NCI-H2171 treated with DMSO at 0.1 percent for 48 hours (cell line): ENCODE data around the gene KCNF1.

Source experiments
- DNase-seq: peaks from one replicate; lab custom pipeline; 2025; lab: John Stamatoyannopoulos, UW

The KCNF1 gene

DNA sequence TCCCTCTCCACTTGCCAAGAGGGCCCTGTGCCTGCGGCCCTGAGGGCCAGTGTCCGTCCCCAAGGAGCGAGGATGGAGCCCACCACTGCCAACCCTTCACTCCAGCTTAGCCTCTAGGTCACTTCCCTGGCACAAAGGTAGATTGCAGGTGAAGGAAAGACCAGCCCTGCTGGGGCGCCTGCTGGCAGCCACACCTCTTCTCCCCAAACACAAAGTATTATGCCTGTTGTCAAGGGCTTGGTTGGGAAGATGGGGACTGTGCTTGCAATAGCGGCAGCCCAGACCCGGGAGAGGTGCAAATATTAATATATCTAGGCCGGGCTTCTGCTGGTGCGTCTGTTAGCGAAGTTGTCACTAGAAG lies 7.7 kb downstream of the KCNF1 start:
- no peak for DNase-seq

DNA sequence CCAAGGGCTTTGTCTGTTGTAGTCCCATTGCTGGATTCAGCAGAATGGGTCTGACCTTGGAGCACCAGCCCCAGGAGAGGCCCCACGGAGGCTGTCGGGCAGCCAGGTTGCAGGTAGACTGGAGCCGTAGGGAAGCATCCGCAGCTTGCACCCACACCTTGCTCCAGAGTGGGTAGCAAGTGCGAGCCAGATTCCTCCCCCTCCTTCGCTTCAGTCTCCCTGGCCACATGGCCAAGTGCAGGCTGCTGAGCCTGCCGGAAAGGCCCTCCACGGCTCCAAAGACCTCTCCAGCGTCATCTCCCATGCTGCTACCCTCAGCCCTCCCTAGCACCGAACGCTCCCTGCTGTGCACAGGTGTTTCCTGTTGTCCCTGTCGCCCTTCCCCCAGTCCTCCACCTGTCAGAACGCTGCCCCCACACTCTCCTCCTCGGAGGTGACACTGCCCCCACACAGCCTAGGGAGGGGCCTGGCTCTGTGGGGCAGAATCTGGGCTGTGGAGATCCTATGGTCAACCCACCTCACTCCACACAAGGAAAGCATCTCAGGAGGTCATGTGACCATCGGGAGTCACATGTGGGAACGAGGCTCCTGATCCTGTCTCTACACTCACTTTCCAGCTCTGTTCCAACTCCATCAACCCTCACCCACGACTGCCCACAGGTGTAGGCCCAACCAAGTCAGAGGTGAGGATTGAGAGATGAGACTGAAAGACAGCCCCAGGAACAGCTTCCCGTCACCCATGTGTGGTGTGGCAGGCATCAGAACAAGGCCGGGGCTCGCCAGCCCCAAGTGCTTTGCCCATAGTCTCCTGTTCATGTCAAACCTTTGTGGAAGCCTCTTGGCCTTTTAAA lies 8.3 kb downstream of the KCNF1 start:
- peak; percentile 32 for DNase-seq

DNA sequence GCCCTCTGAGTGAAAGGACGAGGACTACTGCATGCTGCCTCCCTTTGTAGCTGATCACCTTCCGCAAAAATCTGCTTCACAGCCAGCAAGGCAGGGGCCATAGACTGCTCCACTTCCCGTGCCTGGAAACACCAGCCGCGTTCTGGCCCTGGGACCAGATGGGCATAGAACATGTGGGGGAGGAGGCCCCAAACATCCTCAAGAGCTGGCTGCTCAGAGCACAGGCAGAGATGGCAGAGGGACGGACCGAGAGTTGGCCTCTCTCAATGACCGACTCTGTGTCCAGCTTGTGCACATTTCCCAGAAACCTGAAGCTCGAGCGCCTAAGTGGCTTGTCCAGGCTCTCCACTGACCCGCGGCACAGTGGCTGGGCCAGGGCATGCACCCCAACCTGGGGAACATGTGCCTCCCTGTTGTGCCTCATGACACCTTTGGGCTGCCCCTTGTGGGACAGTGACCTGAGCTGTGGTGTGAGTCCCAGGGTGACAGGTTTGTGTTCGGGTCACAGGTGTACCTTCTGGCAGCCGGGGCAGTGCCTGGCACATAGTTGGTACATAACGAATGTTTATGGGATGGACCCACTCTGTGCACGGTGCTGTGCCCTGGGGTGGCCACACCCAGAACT lies 9.1 kb downstream of the KCNF1 start:
- no peak for DNase-seq

DNA sequence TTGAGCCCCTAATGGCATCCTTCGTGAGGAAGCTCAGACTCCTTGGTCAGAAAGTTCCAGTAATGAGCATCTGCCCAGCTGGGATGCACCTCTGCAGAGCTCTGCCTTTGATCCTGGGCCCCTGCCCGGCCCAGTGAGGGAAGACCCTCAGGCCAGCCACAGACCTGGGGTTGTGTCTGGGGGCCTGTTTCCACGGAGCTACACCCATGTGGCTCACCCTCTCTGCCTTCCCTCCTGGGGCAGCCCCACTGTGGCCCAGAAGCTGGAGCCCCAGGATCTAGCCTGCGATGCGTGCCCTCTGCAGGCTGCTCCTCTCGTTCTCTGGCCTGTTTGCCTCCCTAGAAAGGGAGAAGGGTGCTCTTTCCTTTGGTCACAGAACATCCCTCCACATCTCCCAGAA lies 9.8 kb downstream of the KCNF1 start:
- DNase-seq = no peak

DNA sequence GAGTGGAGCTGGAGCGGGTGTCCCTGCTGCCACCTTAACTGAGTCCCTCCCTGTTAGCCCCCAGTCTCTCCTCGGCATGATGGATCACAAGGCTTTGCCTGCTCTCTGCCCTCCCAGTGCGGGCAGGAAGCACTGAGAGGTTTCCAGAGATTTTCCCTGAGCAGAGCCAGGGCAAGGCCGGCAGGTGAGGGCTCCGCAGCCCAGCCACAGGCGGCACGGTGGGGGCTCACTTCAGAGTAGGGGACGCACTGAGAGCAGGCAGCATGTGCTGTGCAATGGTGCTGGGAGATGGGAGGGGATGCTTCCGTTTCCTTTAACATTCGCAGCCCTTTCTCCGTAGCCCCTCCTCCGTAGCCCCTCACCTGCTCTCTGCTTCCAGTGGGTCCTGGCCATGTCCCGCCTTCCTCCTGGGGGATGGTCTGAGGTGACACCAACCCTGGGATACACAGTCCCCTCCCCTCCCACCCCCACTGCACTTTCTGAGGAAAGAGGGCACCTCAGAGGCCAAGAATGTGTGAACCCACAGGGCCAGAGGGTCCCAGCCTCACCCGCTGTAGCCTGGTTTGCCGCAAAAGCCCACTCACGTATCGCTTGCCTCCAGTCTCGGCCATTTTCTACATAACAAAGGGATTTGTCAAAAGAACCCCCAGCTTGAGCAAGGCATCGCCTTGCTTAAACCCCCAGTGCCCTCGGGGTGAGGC lies 10.7 kb downstream of the KCNF1 start:
- DNase-seq = no peak

DNA sequence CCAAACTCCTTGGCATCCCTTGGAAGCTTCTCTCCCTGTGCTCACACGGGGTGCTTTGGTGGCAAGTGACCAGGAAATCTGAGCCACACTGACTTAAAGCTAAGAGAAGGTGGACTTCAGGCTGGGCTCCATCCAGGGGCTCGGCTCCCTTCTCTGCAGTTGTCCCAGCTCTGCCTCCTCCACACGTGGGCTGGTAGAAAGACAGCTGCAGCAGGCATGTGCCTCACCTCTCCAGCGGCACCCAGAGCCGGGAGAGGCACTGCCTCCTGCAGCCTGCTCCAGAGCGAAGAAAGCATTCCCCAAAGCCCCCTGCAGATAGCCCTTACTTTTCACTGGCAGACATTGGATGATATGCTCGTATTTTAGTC lies 11.3 kb downstream of the KCNF1 start:
- no peak for DNase-seq

DNA sequence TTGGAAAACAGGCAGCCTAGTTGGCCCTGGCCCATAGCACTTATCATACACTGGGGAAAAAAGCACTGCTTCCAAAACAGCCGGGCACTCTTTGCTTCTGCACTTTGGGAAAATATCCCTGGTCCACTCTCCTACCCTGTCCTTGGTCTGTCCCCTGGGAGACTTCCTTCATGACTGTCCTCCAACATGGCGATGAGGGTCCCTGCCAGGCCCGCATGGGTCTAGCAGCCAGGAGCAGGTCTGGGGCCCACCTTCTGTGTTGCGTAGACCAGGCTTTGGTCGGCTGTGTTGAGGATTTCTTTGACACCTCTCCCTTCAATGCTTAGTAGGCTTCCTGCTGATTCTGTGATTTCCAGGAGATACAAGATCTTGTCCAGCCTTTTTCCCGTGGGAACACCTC lies 12.2 kb downstream of the KCNF1 start:
- no peak for DNase-seq

DNA sequence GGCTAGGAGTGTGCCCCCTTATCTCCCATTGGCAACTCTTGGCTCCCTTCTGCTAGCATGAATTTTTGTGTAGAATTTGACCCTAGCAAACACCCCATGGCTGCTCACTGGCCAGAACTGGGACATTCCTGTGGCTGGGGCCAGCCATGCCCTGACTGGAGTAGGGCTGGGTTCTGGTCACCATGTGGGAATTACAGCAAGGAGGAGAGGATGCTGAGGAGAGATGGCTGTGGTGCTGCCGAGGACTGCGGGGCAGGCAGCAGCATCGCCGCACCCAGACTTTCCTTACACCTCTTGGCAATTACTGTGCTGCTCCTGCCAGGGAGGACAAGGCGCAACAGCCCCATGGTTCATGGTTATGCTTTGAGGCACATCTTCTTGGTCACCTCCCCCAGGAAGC lies 12.7 kb downstream of the KCNF1 start:
- DNase-seq = no peak

DNA sequence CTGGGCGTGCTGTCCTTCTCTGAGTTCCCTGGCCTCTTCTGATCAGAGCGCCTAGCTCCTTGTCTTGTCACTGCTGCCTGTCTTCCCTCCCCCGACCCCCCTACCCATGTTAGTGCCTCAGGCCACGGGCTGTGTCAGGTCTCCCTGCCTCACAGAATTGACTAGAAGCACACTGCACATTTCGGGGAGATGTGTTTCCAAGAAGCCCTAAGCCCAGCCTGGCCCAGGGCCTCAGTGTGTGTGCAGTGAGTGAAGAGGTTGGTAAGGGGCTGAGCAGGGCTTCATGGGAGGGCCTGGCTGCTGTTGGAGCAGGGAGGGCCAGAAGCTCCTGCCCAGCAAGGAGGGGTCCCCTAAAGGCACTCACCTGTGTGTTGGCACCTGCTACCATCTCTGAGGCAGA lies 13.1 kb downstream of the KCNF1 start:
- DNase-seq = no peak

DNA sequence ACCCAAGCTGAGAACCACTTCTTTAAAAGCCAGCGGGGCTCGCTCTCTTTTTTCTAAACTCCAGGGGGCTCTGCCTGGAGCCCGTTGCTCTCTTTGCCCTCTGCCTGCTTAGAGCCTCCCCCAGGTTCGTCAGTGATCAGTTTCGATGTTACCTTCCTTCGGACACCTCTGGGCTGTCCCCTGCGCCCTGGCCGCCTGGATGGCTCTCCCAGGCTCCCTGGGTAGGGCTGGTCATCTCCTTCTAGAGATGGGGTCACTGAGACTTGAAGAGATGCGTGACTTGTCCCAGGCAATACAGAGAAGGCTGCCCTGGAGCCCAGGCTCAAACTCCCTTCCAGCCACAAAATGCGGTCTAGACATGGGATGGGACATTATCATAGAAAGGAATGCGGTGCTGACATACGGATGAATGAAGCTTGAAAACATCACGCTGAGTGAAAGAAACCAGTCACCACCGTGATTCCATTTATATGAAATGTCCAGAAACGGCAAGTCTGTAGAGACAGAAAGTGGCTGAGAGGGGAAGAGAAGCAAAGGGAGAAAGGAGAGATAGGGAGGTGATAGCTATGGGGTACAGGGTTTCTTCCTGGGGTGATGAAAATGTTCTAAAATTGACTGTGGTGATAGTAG lies 14.6 kb downstream of the KCNF1 start:
- DNase-seq = no peak

DNA sequence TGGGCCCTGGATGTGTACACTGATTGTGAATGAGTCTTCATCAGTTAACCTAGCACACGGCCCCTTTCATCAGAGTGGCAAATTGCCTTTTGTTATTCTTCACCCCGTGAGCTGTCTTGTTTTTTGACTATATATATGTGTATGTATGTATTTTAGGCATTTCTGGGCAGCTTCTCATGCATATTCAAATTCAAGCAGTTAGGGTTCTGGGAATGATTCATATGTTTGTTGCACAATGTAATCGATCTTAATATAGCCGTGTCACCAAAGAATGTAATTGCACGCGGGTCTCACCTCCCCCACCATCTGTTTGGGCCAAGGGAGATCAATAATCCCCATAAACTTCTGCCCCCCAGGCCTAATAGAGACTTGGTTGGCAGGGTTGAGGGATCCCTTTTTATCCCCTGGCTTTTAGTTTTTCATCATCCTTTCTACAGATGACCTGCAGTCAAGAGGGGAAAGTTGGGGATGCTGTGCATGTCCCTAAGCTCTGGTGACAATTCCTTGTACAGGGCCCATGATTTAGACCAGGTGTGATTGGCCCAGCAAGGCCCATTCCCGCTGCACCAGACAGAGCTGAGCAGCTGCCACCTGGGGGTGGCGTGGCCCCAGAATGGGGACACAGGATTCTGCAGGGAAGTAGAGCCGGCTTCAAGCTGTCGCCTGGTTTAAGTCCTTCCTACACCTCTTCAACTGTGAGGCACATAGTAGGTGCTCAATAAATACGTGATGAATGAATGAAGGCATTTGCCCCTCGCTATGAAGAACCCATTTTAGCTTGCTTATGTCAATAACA lies 19.2 kb downstream of the KCNF1 start:
- DNase-seq = no peak

DNA sequence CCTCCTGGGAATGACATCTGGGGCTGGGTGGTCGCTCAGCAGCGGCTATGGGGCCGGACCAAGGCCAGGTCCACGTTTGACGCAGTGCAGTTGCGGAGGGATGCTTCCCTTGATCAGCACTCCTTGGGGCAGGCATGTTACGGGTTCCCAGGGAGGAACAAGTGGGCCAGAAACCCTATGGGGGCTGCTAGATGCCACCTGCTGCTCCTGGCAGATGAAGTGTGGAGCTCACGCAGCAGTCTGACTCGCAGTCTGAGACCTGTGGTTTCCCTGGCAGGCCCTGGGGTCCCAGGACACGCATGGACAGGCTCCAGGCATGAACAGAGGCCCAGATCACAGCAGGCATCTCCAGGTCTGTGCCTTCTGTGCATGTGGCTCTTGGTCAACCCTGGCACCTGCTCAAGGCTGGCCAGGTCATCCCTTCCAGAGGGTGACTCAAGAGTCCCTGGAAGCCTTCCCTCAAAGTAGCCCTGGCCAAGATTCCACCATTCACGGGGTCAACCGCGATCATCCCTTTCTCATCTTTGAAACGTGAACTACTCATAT lies 20.0 kb downstream of the KCNF1 start:
- DNase-seq = no peak

DNA sequence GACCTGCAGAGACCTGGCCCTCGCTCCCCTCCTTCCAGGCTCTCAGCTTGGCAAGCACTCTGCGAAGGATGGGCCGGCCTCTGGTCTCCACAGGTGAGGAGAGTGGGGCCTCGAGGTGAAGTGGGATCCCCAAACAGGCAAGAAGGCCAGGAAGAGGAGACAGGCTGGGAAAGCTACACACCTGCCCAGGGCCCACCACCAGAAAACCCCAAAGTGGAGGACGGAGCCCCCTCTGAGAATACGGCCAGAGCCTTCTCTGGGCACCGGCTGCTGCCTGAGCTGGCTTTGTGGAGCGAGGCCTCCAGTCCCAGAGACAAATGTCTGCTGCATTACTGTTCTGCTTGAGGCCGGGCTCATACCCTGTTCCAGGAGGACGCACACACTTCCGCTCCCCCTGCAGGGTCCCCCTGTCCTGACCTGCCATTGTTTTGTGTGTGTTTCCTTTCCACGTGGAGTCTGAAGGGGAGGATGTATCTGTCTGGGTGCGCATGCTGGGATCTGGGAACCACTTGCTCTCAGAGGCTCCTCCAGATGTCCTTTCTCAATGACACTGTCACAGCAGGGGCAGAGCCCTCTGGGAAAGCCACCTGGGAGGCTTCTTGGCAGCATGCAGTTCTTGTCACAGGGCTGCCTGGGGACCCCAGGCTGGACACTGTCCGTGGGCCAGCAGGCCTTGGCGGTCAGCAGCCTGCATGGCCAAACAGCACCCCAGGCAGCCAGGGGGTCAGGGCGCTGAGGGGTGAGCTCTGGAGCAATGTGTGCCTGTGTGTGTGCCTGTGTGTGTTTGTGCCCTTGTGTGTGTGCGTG lies 20.8 kb downstream of the KCNF1 start:
- DNase-seq = peak; percentile 30

DNA sequence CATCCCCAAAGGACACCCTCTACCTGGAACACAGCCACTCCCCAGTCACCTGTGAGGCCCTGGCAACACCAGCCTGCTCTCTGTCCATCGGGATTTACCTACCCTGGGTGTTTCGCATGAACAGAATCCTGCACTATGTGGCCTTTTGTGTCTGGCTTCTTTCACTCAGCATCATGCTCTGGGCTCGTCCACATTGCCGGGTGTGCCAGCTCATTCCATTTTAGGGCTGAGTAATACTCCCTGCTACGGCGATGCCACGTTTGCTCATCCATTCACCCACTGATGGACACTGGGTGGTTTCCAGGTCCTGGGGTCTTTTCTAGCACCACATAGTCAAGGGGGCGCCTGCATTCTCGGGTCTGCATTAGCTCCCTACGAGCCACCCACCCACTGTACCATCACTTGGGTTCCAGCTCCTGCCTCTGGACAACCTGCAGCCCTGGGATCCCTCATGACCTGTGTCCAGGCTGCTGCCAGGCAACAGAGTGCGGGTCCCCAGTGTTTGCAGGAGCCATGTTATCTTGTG lies 22.0 kb downstream of the KCNF1 start:
- no peak for DNase-seq

DNA sequence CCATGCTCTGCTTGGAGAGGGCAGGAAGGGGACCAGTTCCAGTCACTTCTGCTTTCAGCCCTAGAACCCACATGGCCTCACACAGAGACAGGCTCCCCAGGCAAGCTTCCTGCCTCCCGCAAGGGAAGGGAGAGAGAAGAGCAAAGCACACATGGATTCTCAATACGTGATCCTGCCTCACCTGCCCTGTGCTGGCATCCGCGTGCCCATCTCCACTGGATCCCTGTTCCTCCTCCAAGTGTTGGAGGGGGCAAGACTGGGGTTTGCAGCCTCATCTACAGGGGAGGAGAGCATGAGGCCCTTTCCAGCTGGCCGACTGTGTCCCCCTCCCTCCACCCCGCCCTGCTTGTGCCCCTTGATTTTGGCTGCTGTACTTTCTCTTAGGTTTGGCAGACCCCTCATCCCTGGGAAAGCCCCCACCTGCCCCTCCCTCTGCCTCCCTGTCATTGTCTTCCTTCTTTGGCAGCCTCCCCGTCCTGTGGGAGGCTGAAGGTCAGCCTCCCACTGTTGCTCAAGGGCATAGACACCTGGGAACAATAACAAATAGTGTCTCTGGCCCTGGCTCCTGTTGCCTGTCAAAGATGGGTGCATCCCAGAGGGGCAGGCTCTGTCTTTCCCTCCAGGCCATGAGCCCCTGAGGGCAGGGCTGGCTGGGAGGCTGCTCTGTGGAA lies 22.7 kb downstream of the KCNF1 start:
- DNase-seq = no peak

DNA sequence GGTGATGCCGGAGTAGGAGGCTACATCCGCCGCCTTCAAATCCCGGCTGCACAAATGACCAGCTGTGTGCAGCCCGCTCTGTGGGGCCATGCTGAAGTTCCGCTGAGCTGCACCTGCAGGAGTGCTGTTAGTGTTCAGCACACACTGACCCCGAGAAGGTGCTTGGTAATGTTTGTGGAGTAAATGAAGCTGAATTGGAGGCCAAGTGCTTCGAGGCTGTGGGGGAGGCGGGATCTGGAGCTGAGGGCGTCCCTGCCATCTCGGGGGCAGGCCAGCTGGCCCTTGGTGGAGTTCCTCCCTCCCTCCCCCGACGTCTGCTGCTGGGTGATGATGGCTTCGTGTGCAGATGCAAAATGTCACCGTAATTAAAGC lies 23.2 kb downstream of the KCNF1 start:
- peak; percentile 7 for DNase-seq

DNA sequence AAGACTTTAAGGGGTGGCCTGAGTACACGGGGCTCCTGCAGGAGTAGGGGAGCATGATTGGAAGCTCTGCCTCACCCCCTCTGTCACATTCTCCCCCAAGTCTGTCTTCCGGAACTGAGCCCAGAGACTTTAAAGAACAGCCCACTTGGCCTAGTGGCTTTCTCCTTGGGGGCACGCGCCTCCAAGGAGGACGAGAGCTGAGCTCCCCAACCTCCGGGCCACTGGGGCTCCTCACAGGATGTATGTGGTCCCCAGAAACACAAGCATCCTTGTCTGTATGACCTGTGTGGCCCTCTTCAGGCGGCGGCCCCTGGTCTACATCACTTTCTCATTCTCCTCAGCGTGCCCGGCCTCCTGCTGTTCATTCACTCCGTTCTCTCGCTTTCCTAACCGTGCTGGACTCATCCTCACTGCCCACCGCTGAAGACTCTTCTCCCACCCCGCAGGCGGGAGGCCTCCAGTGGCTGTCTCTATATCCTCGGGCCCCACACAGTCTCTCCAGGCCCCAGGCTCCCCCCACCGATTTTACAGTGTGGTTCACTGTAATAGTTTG lies 23.7 kb downstream of the KCNF1 start:
- no peak for DNase-seq

DNA sequence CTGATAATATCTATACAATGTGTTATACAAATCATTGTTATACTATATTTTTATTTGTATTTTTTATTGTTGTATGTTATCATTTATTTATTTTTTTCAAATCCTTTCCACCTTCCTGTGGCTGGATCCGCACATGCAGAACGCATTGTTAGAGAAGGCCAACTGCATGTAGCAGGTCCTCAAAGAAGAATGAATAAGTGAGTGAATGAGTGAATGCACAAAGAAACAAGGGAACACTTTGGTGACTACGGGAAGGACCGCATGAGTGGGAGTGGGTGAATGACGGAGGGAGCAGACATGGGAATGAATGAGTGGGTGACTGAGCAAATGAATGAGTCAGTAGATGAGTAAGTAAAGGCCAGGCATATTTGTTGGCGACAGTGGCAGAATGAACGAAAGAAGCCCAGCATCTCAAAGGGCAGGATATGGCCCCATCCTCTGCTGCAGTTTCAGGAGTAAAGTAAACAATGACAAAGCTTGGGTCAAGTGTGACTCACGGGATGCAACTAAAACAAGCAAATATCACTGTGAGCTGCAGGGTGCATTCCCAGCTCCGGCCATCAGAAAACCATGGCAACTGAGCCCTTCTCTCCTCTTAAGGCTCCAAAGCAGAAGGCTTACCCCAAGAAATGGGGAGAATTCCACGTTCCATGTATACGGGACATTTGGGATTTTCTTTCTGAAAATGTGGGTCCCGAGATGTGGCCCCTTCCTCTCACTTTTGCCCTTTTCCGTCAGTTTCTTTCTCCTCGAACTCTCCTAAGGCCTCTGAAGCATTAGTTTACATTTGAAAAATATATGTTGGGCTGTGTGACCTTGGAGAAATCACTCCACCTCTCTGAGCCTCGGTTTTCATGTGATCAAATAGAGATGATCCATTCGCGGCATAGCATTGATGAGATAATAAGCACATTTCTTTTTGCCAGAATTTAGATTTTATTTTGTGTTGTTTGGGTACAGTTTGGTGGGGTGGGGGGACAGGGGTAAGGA lies 24.5 kb downstream of the KCNF1 start:
- DNase-seq = no peak

DNA sequence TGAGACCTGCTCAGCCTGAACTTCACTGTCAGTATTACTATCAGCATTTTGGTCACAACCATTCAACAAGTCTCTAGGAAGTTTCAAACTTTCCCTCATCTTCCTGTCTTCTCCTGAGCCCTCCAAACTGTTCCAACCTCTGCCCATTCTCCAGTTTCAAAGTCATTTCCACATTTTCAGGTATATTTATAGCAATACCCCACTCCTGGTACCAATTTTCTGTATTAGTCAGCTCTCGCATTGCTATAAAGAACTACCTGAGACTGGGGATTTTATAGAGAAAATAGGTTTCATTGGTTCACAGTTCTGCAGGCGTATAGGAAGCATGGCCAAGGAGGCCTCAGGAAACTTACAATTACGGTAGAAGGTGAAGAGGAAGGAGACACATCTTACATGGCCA lies 27.3 kb downstream of the KCNF1 start:
- no peak for DNase-seq
